HG02763 (cell line): Measurements from ENCODE around the gene SBK3.
"Not testable (repeated sequence)": the region's sequence is repeated elsewhere in the genome, so short reads cannot be mapped to it uniquely, and the experiment has no call there.

Experiments
- ATAC-seq: cut with Tn5 transposase; IDR thresholded peaks from one replicate; pipeline ENCODE4 v1.9.1; 2021; ENCODE audit warnings: mild to moderate bottlenecking, moderate library complexity; ENCODE audit not compliant: unreplicated experiment

SBK3 gene

DNA sequence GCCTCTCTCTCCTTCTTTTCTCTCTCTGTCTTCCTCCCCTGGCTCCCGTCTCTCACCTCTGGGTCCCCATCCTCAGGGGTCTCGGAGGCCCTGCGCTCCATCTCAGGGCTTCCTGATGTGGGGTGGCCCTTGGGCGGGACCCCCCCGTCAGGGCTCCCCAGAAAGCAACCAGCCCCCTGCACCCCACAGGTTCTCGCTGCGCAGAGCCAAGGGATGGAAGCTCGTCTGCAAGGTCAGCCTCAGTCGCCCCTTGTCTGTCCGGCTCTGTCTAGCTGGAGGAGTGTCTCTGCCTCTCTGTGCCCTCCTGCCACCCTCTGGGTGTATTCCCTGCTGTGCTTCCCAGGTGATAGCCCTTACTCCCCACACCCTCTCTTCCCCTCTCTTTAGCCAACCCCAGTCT is at the start of gene SBK3:
Gene SBK3, minus strand, starts transcription at position 101 of the 400 bp plus-strand sequence. Its CDS starts 0 bp downstream, at position 101.
- ATAC-seq = no peak

DNA sequence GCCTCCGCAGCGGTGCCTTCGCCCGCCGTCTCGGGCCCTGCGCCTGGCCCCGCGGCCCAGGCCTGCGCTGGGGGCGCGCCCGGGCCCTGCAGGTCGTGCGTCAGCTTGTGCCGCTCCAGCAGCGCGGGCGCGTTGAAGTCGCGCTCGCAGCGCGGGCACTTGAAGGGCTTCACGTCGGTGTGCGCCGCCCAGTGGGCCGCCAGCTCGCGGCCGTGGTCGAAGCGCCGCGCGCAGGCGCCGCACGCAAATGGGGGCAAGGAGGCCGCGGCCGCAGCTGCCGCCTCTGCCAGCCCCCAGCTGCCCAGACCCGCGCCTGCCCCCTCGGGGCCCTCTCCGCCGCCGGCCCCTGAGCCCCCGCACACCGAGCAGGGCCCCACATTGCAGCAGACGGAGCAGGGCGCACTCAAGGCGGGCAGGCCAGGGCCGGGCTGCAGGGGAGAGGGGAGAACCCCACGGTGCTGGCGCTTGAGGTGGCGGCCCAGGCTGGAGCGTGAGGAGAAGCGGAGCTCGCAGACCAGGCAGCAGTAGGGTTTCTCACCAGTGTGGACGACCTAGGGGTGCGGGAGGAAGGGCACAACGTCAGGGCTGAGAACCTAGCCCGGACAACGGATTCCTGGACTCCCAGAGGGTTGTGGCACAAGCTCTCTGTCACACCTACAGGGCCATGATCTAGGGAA is 47.9 kb upstream of the SBK3 start:
- ATAC-seq = no peak

DNA sequence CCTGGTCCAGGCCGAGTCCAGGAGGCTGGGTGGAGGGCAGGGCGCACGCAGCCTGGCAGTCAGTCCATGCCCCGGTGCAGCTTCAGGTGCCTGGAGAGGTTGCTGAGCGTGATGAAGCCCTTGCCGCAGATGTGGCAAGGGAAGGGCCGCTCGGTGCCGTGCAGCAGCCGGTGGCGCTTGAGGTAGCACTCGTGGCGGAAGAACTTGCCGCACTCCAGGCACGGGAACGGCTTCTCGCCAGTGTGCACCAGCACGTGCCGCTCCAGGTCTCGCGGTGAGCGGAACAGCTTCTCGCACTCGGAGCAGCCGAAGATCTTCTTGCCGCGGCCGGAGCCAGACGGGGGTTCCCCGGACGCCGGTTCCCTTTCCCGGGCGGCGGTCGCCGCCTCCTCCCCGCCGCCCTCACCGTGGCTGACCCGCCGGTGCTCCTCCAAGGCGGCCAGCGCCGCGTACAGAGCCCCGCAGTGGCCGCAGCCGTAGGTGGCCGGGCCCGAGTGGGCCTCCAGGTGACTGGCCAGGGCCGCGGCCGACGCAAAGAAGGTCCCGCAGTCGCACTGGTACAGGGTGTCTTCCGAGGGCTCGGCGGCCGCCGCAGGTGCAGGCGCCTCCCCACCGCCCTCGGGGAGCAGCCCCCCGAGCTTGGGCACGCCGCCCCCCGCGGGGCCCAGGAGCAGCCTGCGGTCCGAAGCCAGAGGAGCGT is 47.2 kb upstream of the SBK3 start:
- ATAC-seq = no peak

- no peak for ATAC-seq
These were observed 46.2 kb upstream of the SBK3 start for GRCh38 chr19:55591555-55591954.

- ATAC-seq = no peak
These were observed 45.3 kb upstream of the SBK3 start for GRCh38 chr19:55590617-55591016.

- ATAC-seq = no peak
These were observed 44.8 kb upstream of the SBK3 start for GRCh38 chr19:55590109-55590508.

- no peak for ATAC-seq
These were observed 43.4 kb upstream of the SBK3 start for GRCh38 chr19:55588738-55589137.

GRCh38 chr19:55586976-55587668 is 41.8 kb upstream of the SBK3 start:
- ATAC-seq = peak; percentile 65

GRCh38 chr19:55585658-55586339 is 40.5 kb upstream of the SBK3 start:
- no peak for ATAC-seq

DNA sequence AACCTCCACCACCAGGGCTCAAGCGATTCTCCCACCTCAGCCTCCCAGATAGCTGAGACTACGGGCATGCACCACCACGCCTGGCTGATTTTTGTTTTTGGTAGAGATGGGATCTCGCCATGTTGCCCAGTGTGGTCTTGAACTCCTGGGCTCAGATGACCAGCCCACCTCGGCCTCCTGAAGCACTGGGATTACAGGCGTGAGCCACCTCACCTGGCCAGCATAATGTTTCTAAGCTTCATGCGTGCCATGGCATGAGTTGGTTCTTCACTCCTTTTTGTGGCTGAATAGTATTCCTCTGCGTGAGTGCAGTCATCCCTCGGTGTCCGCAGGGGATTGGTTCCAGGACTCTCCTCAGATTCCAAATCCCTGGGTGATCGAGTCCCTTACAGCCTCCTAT is 39.5 kb upstream of the SBK3 start:
- ATAC-seq = no peak

DNA sequence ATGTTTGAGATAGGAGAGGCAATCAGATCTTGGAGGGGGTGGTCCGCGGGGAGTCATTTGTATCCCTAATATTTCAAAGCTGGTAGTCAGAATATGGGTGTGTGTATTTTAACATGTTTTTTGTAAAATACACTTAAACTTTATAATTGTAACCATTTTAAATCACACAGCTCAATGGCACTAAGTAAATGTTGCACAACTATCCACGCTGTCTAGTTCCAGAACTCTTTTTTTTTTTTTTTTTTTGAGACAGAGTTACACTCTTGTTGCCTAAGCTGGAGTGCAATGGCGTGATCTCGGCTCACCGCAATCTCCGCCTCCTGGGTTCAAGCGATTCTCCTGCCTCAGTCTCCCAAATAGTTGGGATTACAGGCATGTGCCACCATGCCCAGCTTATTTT is 38.6 kb upstream of the SBK3 start:
- ATAC-seq = not testable (repeated sequence)

- ATAC-seq = not testable (repeated sequence)
These were observed 36.9 kb upstream of the SBK3 start for GRCh38 chr19:55582284-55582683.

- ATAC-seq = no peak
These were observed 36.5 kb upstream of the SBK3 start for GRCh38 chr19:55581823-55582223.

DNA sequence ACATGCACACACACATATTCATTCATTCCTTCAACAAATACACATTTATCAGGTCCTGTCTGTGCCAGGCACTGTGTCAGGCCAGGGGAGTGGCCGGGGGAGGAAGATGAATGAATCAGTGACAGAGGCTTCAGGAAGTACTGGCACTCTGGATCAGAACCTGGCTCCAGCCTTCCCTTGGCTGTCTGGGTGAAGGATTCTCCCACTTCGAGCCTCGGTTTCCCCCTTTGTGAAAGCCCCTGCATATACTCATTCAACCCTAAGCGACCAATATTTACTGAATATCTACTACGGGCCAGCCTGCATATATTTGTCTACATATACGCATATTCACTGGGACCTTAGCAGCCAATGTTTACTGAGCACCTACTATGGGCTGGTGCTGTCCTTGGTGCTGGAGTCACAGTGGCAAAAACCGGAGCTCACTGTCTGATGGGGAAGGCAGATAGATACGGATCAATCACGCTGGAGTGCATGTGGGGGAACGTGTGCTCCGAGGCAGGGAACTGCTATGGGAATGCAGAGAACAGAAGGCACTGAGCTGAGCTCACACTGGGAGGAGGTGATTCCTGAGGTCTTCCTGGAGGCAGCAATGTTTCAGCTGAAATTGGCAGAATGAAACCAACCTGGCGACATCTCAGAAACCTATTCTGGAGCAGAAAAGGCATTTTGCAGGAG is 35.9 kb upstream of the SBK3 start:
- no peak for ATAC-seq

GRCh38 chr19:55580628-55581144 is 35.3 kb upstream of the SBK3 start, which contains the start of gene ZNF579:
Gene ZNF579 (minus strand): TSS chr19:55580848. CDS start chr19:55579639, 1,209 bp downstream.
- ATAC-seq = peak; percentile 44

- ATAC-seq = no peak
These were observed 34.7 kb upstream of the SBK3 start for GRCh38 chr19:55579766-55580621.

DNA sequence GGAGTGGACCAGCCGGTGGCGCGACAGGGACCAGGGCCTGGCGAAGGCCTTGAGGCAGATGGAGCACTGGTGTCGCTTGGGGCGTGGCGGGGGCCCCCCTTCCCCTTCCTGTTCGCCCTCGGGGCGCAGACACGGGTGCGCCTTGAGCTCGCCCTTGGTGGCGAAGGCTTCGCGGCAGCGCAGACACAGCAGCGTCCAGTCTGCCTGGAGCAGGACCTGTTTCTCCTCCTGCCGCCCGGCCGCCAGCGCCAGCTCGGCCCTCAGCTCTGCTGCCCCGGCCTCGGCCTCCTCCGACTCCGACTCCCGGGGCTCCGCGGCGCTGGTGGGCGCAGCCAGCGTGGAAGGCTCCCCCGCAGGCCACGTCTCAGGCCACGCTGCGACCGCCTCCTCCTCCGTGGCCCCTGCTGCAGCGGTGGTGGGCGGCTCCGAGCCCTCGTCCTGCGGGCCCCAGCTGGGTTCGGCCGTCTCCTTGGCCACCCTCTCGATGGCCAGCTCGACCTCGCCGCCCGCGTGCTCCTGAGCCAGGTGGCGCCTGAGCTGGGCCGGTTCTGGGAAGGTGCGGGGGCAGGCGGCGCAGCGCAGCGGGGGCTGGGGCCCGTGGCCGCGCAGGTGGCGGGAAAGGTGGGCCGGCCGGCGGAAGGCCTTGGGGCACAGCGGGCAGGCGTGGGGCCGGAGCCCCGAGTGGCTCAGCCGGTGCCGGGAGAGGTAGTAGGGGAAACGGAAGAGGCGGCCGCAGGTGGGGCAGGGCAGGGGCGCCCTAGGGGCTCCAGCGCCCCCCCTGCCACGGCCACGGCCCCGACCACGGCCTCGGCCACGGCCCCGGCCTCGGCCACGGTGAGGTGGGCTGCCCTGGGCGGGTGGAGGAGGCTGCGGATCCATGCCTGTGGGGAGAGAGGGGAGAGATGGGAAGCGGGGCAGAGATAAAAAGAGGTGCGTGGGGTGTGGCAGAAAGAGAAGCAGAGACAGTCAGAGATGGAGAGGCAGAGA is 33.7 kb upstream of the SBK3 start:
- ATAC-seq = no peak

DNA sequence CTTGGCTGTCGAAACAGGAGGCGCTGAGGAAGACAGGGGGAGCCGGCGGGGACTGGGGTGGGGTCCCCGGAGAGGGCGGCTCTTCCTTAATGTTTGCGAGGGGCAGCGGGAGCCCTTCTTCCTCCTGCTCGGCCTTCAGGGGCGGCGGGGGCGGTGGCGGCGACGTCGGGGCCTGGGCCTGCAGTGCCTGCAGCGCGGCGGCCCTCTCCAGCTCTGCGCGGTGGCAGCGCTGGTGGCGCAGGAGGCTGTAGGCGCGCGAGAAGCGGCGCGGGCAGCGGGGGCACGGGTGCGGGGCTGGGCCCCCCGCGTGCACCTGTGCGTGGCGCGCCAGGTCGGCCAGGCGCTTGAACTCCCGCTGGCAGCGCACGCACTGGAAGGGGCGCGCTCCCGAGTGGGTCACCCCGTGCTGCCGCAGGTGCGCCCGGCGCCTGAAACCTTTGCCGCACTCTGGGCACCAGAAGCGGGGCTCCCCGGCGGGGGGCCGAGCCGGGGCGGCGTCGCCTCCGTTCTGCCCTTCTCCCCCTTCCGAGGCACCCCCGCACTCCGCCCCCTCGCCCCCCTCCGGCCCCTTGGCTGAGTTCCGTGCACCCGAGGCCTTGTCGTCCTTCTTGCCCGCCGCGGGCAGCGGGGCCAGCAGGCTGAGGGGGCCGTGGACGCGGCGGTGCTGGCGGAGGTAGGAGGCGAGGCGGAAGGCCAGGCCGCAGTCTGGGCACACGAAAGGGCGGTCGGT is 32.9 kb upstream of the SBK3 start:
- ATAC-seq = no peak
